ENCODE measurements around the gene EVPL. TPM values are rescaled to one million over a fixed set of nuclear protein-coding genes. Genes with fewer than 3 reads are reported as not detected.

Gene EVPL
- total and polyA plus RNA-seq, 2 of the 13 experiments (the other 11 are each of a cell fraction or from before 2014, with no cell fraction given) = 2.1 to 8.2 TPM

DNA sequence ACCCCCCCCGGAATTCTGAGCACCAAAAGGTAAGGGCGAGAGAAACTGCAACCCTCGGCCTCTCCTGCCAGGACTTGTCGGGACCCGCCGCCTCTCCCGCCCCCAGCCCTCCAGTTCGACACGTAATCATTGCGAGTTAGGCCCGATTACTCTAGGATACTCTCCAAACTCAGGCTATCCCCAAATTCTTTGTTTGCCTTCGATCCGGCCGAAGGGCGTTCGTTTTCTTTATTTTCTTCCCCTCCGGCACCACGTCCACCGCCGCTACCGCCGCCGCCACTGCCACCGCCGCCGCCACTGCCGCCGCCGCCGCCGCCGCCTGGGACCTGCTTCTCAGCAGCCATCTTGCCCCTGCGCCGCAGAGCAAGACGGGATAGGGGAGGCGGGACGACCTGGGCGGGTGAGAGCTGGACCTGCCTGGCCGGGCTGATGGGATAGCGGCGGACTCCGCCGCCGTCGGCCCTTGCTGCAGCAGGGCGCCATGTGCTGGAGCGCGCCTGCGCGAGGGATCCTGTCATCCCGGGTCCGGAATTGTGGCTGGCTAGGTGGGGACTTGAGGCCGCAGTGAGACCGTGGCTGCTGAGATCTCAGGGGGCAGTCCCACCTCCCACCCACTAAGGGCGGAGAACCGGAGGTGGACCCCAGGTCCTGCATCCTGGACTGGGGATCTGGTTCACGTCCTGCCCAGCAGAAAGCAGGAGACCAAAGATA, 45.2 kb upstream of the EVPL start, which contains the start of gene SRP68 (continued):
- TF ChIP-seq SNAPC4 (CRISPR knock-in tag; IDR thresholded peaks at IDR 0.05) = no peak
- peak; percentile 93; the same call in 1 of the 2 replicates for TF ChIP-seq ZNF747 (CRISPR knock-in tag; IDR thresholded peaks at IDR 0.05; ENCODE audit: borderline replicate concordance)
- peak; percentile 92 for TF ChIP-seq DR1 (CRISPR knock-in tag; IDR thresholded peaks at IDR 0.05)
- TF ChIP-seq TEAD2 (CRISPR knock-in tag; IDR thresholded peaks at IDR 0.05) = 0 out of 2 replicates have a peak, but pooled peaks have one; percentile 32
- no peak for TF ChIP-seq CBX2 (IDR thresholded peaks at IDR 0.05; ENCODE audit: low read depth, low read length)
- TF ChIP-seq CBX2 (CRISPR knock-in tag; IDR thresholded peaks at IDR 0.05; ENCODE audit: low read depth) = peak; percentile 90; the same call in 1 of the 2 replicates
- no peak; the same call in 1 of the 2 replicates for TF ChIP-seq CREB1 (IDR thresholded peaks at IDR 0.05)
- TF ChIP-seq CREB1 (CRISPR knock-in tag; IDR thresholded peaks at IDR 0.05) = no peak
- TF ChIP-seq ZNF564 (CRISPR knock-in tag; IDR thresholded peaks at IDR 0.05) = no peak
- TF ChIP-seq TARDBP (CRISPR knock-in tag; IDR thresholded peaks at IDR 0.05) = peak; percentile 96
- no peak for TF ChIP-seq ATAD3A (CRISPR knock-in tag; IDR thresholded peaks at IDR 0.05)
- TF ChIP-seq YEATS2 (CRISPR knock-in tag; IDR thresholded peaks at IDR 0.05; ENCODE audit: borderline replicate concordance) = peak; percentile 96
- TF ChIP-seq, protein P1, sequence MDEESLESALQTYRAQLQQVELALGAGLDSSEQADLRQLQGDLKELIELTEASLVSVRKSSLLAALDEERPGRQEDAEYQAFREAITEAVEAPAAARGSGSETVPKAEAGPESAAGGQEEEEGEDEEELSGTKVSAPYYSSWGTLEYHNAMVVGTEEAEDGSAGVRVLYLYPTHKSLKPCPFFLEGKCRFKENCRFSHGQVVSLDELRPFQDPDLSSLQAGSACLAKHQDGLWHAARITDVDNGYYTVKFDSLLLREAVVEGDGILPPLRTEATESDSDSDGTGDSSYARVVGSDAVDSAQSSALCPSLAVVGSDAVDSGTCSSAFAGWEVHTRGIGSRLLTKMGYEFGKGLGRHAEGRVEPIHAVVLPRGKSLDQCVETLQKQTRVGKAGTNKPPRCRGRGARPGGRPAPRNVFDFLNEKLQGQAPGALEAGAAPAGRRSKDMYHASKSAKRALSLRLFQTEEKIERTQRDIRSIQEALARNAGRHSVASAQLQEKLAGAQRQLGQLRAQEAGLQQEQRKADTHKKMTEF (CRISPR knock-in tag; IDR thresholded peaks at IDR 0.05) = peak; percentile 91
- TF ChIP-seq ZNF484 (CRISPR knock-in tag; IDR thresholded peaks at IDR 0.05; ENCODE audit: borderline replicate concordance, low read depth) = no peak; the same call in 1 of the 2 replicates
- TF ChIP-seq, protein P2, sequence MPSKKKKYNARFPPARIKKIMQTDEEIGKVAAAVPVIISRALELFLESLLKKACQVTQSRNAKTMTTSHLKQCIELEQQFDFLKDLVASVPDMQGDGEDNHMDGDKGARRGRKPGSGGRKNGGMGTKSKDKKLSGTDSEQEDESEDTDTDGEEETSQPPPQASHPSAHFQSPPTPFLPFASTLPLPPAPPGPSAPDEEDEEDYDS (CRISPR knock-in tag; IDR thresholded peaks at IDR 0.05) = peak; percentile 93
- peak; percentile 12; the same call in 1 of the 2 replicates for TF ChIP-seq NFYC (CRISPR knock-in tag; IDR thresholded peaks at IDR 0.05)
- no peak for TF ChIP-seq SMARCE1 (IDR thresholded peaks at IDR 0.05; ENCODE audit: borderline replicate concordance)
- peak; percentile 46; the same call in 1 of the 2 replicates for TF ChIP-seq HCFC1 (IDR thresholded peaks at IDR 0.05; ENCODE audit: low read depth, low read length)
- TF ChIP-seq MTF2 (CRISPR knock-in tag; IDR thresholded peaks at IDR 0.05; ENCODE audit: borderline replicate concordance) = no peak
- TF ChIP-seq KDM5A (IDR thresholded peaks at IDR 0.05; ENCODE audit: borderline replicate concordance, low read length) = peak; percentile 91
- no peak for TF ChIP-seq NFE2L1 (CRISPR knock-in tag; IDR thresholded peaks at IDR 0.05; ENCODE audit: borderline replicate concordance)

Data from HepG2 (cell line).